GM23338 (cell line): ENCODE data around the gene GFRAL.

Source experiments
- CREB1 ChIP-seq: fragments of 250-450 bp; sonication (Bioruptor Pico); IDR thresholded peaks from 2 replicates; pipeline ENCODE4 v1.5.0; 2020; ENCODE audit warnings: low read depth, mild to moderate bottlenecking, moderate library complexity
- CTCF ChIP-seq, 2 experiments: fragments of 200-600 bp in 1 of 2; sonication (generic) in 1 of 2; conservative IDR thresholded peaks; 2 replicates each; pipeline versions ENCODE4 v1.5.1 to v1.6.1; 2016 to 2017; ENCODE audit warnings: antibody characterized with exemption in 2 of 2, low read depth in 2 of 2, mild to moderate bottlenecking in 2 of 2, moderate library complexity in 1 of 2
- ETS1 ChIP-seq: IDR thresholded peaks from 2 replicates; pipeline ENCODE4 v1.6.1; 2016; ENCODE audit warnings: antibody characterized with exemption
- EZH2 ChIP-seq: fragments of 200-600 bp; sonication (generic); IDR thresholded peaks from one replicate; pipeline ENCODE4 v1.8.0; 2017; ENCODE audit warnings: antibody characterized with exemption, mild to moderate bottlenecking, low read depth; ENCODE audit not compliant: unreplicated experiment
- EZH2phosphoT487 ChIP-seq: fragments of 200-600 bp; sonication (generic); IDR thresholded peaks from one replicate; pipeline ENCODE4 v1.8.1; 2018; ENCODE audit warnings: antibody characterized with exemption; ENCODE audit not compliant: unreplicated experiment
- JUNB ChIP-seq: IDR thresholded peaks from one replicate; pipeline ENCODE4 v1.6.1; 2016; ENCODE audit warnings: antibody characterized with exemption; ENCODE audit not compliant: unreplicated experiment
- POLR2AphosphoS5 ChIP-seq: IDR thresholded peaks from 2 replicates; pipeline ENCODE4 v1.6.1; 2016; ENCODE audit warnings: antibody characterized with exemption, low read depth
- REST ChIP-seq: IDR thresholded peaks from one replicate; pipeline ENCODE4 v1.6.1; 2018; ENCODE audit warnings: antibody characterized with exemption; ENCODE audit not compliant: unreplicated experiment
- STAT1 ChIP-seq: IDR thresholded peaks from one replicate; pipeline ENCODE4 v1.6.1; 2016; ENCODE audit warnings: antibody characterized with exemption; ENCODE audit not compliant: unreplicated experiment
- ZNF462 ChIP-seq: fragments of 250-450 bp; sonication (Bioruptor Pico); IDR thresholded peaks from 2 replicates; pipeline ENCODE4 v1.5.0; 2020; ENCODE audit warnings: mild to moderate bottlenecking, moderate library complexity

- no peak for TF ChIP-seq POLR2AphosphoS5
- no peak for TF ChIP-seq CTCF (conservative IDR thresholded peaks at IDR 0.05; ENCODE audit: low read depth in 2 of 2)
- TF ChIP-seq EZH2phosphoT487: no peak
- TF ChIP-seq EZH2: no peak
- TF ChIP-seq STAT1: no peak
- TF ChIP-seq JUNB: no peak
- no peak for TF ChIP-seq ETS1
- TF ChIP-seq REST: no peak
- no peak for TF ChIP-seq CREB1 (CRISPR knock-in tag)
- TF ChIP-seq ZNF462: no peak
These were observed 72.1 kb downstream of the GFRAL start for GRCh38 chr6:55399351-55399750.
